ENCODE results near the gene GATAD1.

GATAD1 gene

GRCh38 chr7:92415225-92415624 lies 32.1 kb upstream of the GATAD1 start:
- Histone ChIP-seq H3K9ac (ENCODE audit: low read length) (no peak overlapping the region), H4K20me1 (ENCODE audit: insufficient read depth, low read length) (no peaks in the 10 kb centered on the region), H3K4me1 (ENCODE audit: low read length) (0 out of 2 replicates have a peak, but pooled peaks cover 6% of the 10 kb centered on the region), H3K27ac (ENCODE audit: low read length) (no peak overlapping the region), H3F3A (ENCODE audit: insufficient read depth, low read length) (no peaks in the 10 kb centered on the region), H3K27me3 (replicated peaks; ENCODE audit: insufficient read depth, low read length) (no peaks in the 10 kb centered on the region), H3K4me2 (ENCODE audit: low read depth, low read length) (no peak overlapping the region), H3K9me3 (replicated peaks; ENCODE audit: insufficient read depth, low read length) (no peaks in the 10 kb centered on the region), H3K9me2 (replicated peaks; ENCODE audit: insufficient read depth, low read length) (no peaks in the 10 kb centered on the region), H3K36me3 (replicated peaks; ENCODE audit: insufficient read depth, low read length) (no peaks in the 10 kb centered on the region), H3K4me3 (ENCODE audit: low read length) (no peak overlapping the region), H2AFZ (ENCODE audit: low read length) (no peak overlapping the region), H3K79me2 (ENCODE audit: low read length) (no peaks in the 10 kb centered on the region)
- TF ChIP-seq CTCF (IDR thresholded peaks at IDR 0.05; ENCODE audit: low read length) (no peak), EZH2 (optimal IDR thresholded peaks at IDR 0.05; ENCODE audit: low read depth, low read length) (no peak), EZH2phosphoT487 (IDR thresholded peaks at IDR 0.05; ENCODE audit: low read length) (no peak)
- no peak for DNase-seq

- no peak for DNase-seq
- no peaks in the 10 kb centered on the region for H4K20me1 ChIP-seq (ENCODE audit: insufficient read depth, low read length)
- H2AFZ ChIP-seq (ENCODE audit: low read length) = no peak overlapping the region
- no peaks in the 10 kb centered on the region for H3K36me3 ChIP-seq (replicated peaks; ENCODE audit: insufficient read depth, low read length)
- no peak overlapping the region for H3K9ac ChIP-seq (ENCODE audit: low read length)
- TF ChIP-seq EZH2phosphoT487 (IDR thresholded peaks at IDR 0.05; ENCODE audit: low read length) = no peak
- no peak for TF ChIP-seq EZH2 (optimal IDR thresholded peaks at IDR 0.05; ENCODE audit: low read depth, low read length)
- TF ChIP-seq CTCF (IDR thresholded peaks at IDR 0.05; ENCODE audit: low read length) = no peak
- no peaks in the 10 kb centered on the region for H3K79me2 ChIP-seq (ENCODE audit: low read length)
- no peak overlapping the region for H3K4me2 ChIP-seq (ENCODE audit: low read depth, low read length)
- no peak overlapping the region for H3K27ac ChIP-seq (ENCODE audit: low read length)
- no peak overlapping the region for H3K4me3 ChIP-seq (ENCODE audit: low read length)
- H3K9me3 ChIP-seq (replicated peaks; ENCODE audit: insufficient read depth, low read length) = no peaks in the 10 kb centered on the region
- peaks cover 17% of the 10 kb centered on the region for H3K4me1 ChIP-seq (ENCODE audit: low read length)
- no peaks in the 10 kb centered on the region for H3K27me3 ChIP-seq (replicated peaks; ENCODE audit: insufficient read depth, low read length)
- H3F3A ChIP-seq (ENCODE audit: insufficient read depth, low read length) = no peaks in the 10 kb centered on the region
- H3K9me2 ChIP-seq (replicated peaks; ENCODE audit: insufficient read depth, low read length) = no peaks in the 10 kb centered on the region
Measured at GRCh38 chr7:92417913-92418312, 29.4 kb upstream of the GATAD1 start.

GRCh38 chr7:92421676-92422435 lies 25.4 kb upstream of the GATAD1 start:
- TF ChIP-seq CTCF (IDR thresholded peaks at IDR 0.05; ENCODE audit: low read length) = no peak
- no peak for TF ChIP-seq EZH2phosphoT487 (IDR thresholded peaks at IDR 0.05; ENCODE audit: low read length)
- no peak for TF ChIP-seq EZH2 (optimal IDR thresholded peaks at IDR 0.05; ENCODE audit: low read depth, low read length)
- peak overlapping the region; percentile 50 for H2AFZ ChIP-seq (ENCODE audit: low read length)
- peak; percentile 31 for DNase-seq

More at GRCh38 chr7:92421676-92422435, 25.4 kb upstream of the GATAD1 start:
- H3K9me3 ChIP-seq (replicated peaks; ENCODE audit: insufficient read depth, low read length) = no peaks in the 10 kb centered on the region
- no peaks in the 10 kb centered on the region for H4K20me1 ChIP-seq (ENCODE audit: insufficient read depth, low read length)
- peak overlapping the region; percentile 13; the same call in 1 of the 2 replicates for H3K4me2 ChIP-seq (ENCODE audit: low read depth, low read length)
- H3K9me2 ChIP-seq (replicated peaks; ENCODE audit: insufficient read depth, low read length) = no peaks in the 10 kb centered on the region
- peak overlapping the region; percentile 46; the same call in 1 of the 2 replicates for H3K27ac ChIP-seq (ENCODE audit: low read length)
- no peaks in the 10 kb centered on the region for H3K79me2 ChIP-seq (ENCODE audit: low read length)
- H3K27me3 ChIP-seq (replicated peaks; ENCODE audit: insufficient read depth, low read length) = no peaks in the 10 kb centered on the region
- H3F3A ChIP-seq (ENCODE audit: insufficient read depth, low read length) = no peaks in the 10 kb centered on the region
- H3K4me1 ChIP-seq (ENCODE audit: low read length) = peaks cover 15% of the 10 kb centered on the region
- H3K4me3 ChIP-seq (ENCODE audit: low read length) = no peak overlapping the region
- H3K36me3 ChIP-seq (replicated peaks; ENCODE audit: insufficient read depth, low read length) = no peaks in the 10 kb centered on the region
- H3K9ac ChIP-seq (ENCODE audit: low read length) = no peak overlapping the region
